ELR (cell line): Measurements from ENCODE around the gene SLC22A31.
A peak's percentile ranks its signal among the peaks of the same experiment; 100 is the strongest.

Experiments used
- DNase-seq: peaks from one replicate; pipeline ENCODE4 v3.0.0-alpha.2; 2015; ENCODE audit warnings: low read depth

SLC22A31 gene

GRCh38 chr16:89164847-89165680 lies 35.3 kb downstream of the SLC22A31 start:
- DNase-seq, result no peak

GRCh38 chr16:89164436-89164835 lies 35.9 kb downstream of the SLC22A31 start:
- DNase-seq, result no peak

- DNase-seq, result no peak
Observed at GRCh38 chr16:89163297-89163696, 37.0 kb downstream of the SLC22A31 start.

- DNase-seq, result no peak
Observed at GRCh38 chr16:89161763-89162713, 38.3 kb downstream of the SLC22A31 start.

- no peak for DNase-seq
Observed at GRCh38 chr16:89160977-89161701, 39.2 kb downstream of the SLC22A31 start.

- no peak for DNase-seq
Observed at GRCh38 chr16:89159850-89160354, 40.4 kb downstream of the SLC22A31 start.

- no peak for DNase-seq
Observed at GRCh38 chr16:89159066-89159849, 41.1 kb downstream of the SLC22A31 start.

GRCh38 chr16:89157778-89158177 lies 42.6 kb downstream of the SLC22A31 start:
- DNase-seq, result no peak

- no peak for DNase-seq
Observed at GRCh38 chr16:89156740-89157645, 43.3 kb downstream of the SLC22A31 start.

GRCh38 chr16:89155851-89156739 lies 44.2 kb downstream of the SLC22A31 start:
- DNase-seq, result peak; percentile 17

- peak; percentile 73 for DNase-seq
Observed at GRCh38 chr16:89155184-89155679, 45.1 kb downstream of the SLC22A31 start.

GRCh38 chr16:89154390-89155183 lies 45.8 kb downstream of the SLC22A31 start:
- no peak for DNase-seq

GRCh38 chr16:89153848-89154271 lies 46.5 kb downstream of the SLC22A31 start:
- no peak for DNase-seq

GRCh38 chr16:89152831-89153700 lies 47.3 kb downstream of the SLC22A31 start:
- no peak for DNase-seq

- no peak for DNase-seq
Observed at GRCh38 chr16:89150981-89151380, 49.4 kb downstream of the SLC22A31 start.

- no peak for DNase-seq
Observed at GRCh38 chr16:89150090-89150835, 50.1 kb downstream of the SLC22A31 start.
